ENCODE results near the gene BAK1. TPM values are rescaled to one million over a fixed set of nuclear protein-coding genes. Genes with fewer than 3 reads are reported as not detected.

Gene BAK1
- total RNA-seq, 1 donor from 2014 or later, result 19.7 TPM

- peaks cover 43% of the 10 kb centered on the region for H3K4me1 ChIP-seq
- no peak for TF ChIP-seq CTCF (IDR thresholded peaks at IDR 0.05; ENCODE audit: borderline replicate concordance)
- H3K4me3 ChIP-seq, result peak overlapping the region; percentile 97
- no peaks in the 10 kb centered on the region for H3K27me3 ChIP-seq (ENCODE audit: low read depth)
- H3K27ac ChIP-seq (replicated peaks), result peak overlapping the region; percentile 92
- H3K9me3 ChIP-seq (replicated peaks), result no peaks in the 10 kb centered on the region
- peaks cover 41% of the 10 kb centered on the region for H3K36me3 ChIP-seq
- intact Hi-C loops (cut with micrococcal nuclease), result no loop called here
- DNase-seq, result no peak
Observed at GRCh38 chr6:33577718-33578117, 2.4 kb downstream of the BAK1 start.

- intact Hi-C loops (cut with micrococcal nuclease), result no loop called here
- H3K27me3 ChIP-seq (ENCODE audit: low read depth), result no peaks in the 10 kb centered on the region
- peaks cover 44% of the 10 kb centered on the region for H3K4me1 ChIP-seq
- no peaks in the 10 kb centered on the region for H3K9me3 ChIP-seq (replicated peaks)
- peak; percentile 53 for DNase-seq
- TF ChIP-seq CTCF (IDR thresholded peaks at IDR 0.05; ENCODE audit: borderline replicate concordance), result no peak
- peaks cover 41% of the 10 kb centered on the region for H3K36me3 ChIP-seq
- H3K27ac ChIP-seq (replicated peaks), result peak overlapping the region; percentile 92
- H3K4me3 ChIP-seq, result peak overlapping the region; percentile 2
Observed at GRCh38 chr6:33577106-33577535, 3.0 kb downstream of the BAK1 start.

- H3K36me3 ChIP-seq, result peaks cover 41% of the 10 kb centered on the region
- TF ChIP-seq CTCF (IDR thresholded peaks at IDR 0.05; ENCODE audit: borderline replicate concordance), result no peak
- no peaks in the 10 kb centered on the region for H3K27me3 ChIP-seq (ENCODE audit: low read depth)
- H3K27ac ChIP-seq (replicated peaks), result peak overlapping the region; percentile 92
- peak overlapping the region; percentile 2 for H3K4me3 ChIP-seq
- intact Hi-C loops (cut with micrococcal nuclease), result no loop called here
- H3K9me3 ChIP-seq (replicated peaks), result no peaks in the 10 kb centered on the region
- peaks cover 48% of the 10 kb centered on the region for H3K4me1 ChIP-seq
- DNase-seq, result no peak
Observed at GRCh38 chr6:33576668-33577067, 3.4 kb downstream of the BAK1 start.

- Histone ChIP-seq H3K9me3 (replicated peaks) (no peaks in the 10 kb centered on the region), H3K27me3 (ENCODE audit: low read depth) (no peaks in the 10 kb centered on the region), H3K27ac (replicated peaks) (no peak overlapping the region), H3K4me1 (peaks cover 56% of the 10 kb centered on the region), H3K36me3 (peaks cover 41% of the 10 kb centered on the region), H3K4me3 (no peak overlapping the region)
- no peak for TF ChIP-seq CTCF (IDR thresholded peaks at IDR 0.05; ENCODE audit: borderline replicate concordance)
- intact Hi-C loops (cut with micrococcal nuclease), result no loop called here
- no peak for DNase-seq
Observed at GRCh38 chr6:33575211-33575610, 4.9 kb downstream of the BAK1 start.

DNA sequence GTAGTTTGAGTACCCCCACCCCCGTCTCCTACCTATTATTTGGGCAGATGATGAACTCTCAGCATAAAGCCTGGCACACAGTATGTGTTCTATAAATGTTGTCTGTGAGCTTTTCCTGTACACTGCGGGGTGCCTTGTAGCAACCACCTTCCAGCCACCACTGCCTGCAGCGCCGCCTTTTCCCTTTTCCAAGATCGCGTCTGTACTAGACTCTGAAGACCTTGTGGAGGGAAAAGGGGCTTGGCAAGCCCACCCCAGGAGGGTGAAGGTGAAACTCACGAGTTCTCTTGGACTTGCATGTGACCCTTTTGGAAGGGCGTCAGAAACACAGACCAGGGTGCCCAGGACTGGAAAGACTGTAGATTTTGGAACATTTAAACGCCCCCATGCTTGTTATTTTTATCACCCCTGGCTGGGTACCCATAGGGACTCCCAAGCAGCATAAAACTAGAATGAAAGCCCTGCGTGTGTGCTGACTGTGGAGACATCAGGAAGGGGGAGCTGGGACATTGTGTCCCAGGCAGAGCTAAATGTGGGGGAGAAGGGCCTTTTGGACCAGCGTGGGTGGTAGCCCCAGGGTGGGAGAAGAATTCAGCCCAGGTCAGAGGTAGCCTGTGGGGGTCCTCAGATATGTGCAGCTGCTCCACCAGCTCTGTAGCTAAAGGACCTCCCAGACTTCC is 8.3 kb downstream of the BAK1 start:
- Histone ChIP-seq H3K9me3 (replicated peaks) (no peaks in the 10 kb centered on the region), H3K36me3 (peaks cover 31% of the 10 kb centered on the region), H3K27ac (replicated peaks) (peak overlapping the region; percentile 93), H3K27me3 (ENCODE audit: low read depth) (no peaks in the 10 kb centered on the region), H3K4me1 (peaks cover 23% of the 10 kb centered on the region), H3K4me3 (peak overlapping the region; percentile 81)
- DNase-seq, result no peak
- intact Hi-C loops (cut with micrococcal nuclease), result no loop called here
- TF ChIP-seq CTCF (IDR thresholded peaks at IDR 0.05; ENCODE audit: borderline replicate concordance), result no peak

Measured in left ventricle myocardium inferior (tissue), 1 donor.